ENCODE data around the gene DCTN4. TPM values are rescaled to one million over a fixed set of nuclear protein-coding genes. Genes with fewer than 3 reads are reported as not detected.

DCTN4 gene
- total RNA-seq, 1 donor from 2014 or later: 83.3 TPM

GRCh38 chr5:150672237-150672883 lies 86.5 kb downstream of the DCTN4 start:
- TF ChIP-seq CTCF (conservative IDR thresholded peaks at IDR 0.05): no peak
- peak overlapping the region; percentile 84 for H3K4me3 Mint-ChIP-seq
- no peaks in the 10 kb centered on the region for H3K36me3 Mint-ChIP-seq (ENCODE audit: low read depth)
- no peaks in the 10 kb centered on the region for H3K9me3 Mint-ChIP-seq
- H3K4me1 Mint-ChIP-seq: no peaks in the 10 kb centered on the region
- H3K27me3 Mint-ChIP-seq (ENCODE audit: low read depth): peaks cover 49% of the 10 kb centered on the region
- DNase-seq (ENCODE audit: low read depth, low spot score): peak; percentile 35
- no peak overlapping the region for H3K27ac Mint-ChIP-seq (ENCODE audit: unreplicated experiment)

- no peak for DNase-seq (ENCODE audit: low read depth, low spot score)
- no peak for TF ChIP-seq CTCF (conservative IDR thresholded peaks at IDR 0.05)
- H3K36me3 Mint-ChIP-seq (ENCODE audit: low read depth): no peaks in the 10 kb centered on the region
- H3K4me1 Mint-ChIP-seq: no peaks in the 10 kb centered on the region
- peak overlapping the region; percentile 84 for H3K4me3 Mint-ChIP-seq
- no peak overlapping the region for H3K27ac Mint-ChIP-seq (ENCODE audit: unreplicated experiment)
- H3K27me3 Mint-ChIP-seq (ENCODE audit: low read depth): peaks cover 49% of the 10 kb centered on the region
- H3K9me3 Mint-ChIP-seq: no peaks in the 10 kb centered on the region
Measured at GRCh38 chr5:150671509-150672236, 87.1 kb downstream of the DCTN4 start.

DNA sequence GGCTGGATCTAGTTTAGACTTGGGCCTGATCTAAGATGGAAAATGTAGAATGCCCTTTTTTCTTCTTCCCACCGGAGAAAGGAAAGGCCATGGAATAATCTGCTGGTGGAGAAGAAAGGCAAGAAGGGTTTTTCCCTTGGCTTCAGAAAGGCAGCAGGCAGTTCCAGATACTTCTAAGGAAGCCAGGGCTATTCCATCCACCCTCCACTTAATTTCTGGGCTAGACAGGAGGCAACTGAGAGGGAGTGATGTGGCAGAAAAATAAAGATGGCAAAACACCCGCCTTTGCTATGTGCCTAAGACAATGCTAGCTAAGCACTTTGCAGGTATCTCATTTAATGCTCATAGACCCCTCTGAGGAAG lies 87.9 kb downstream of the DCTN4 start:
- Mint-ChIP-seq H3K27ac (ENCODE audit: unreplicated experiment) (no peak overlapping the region), H3K36me3 (ENCODE audit: low read depth) (no peaks in the 10 kb centered on the region), H3K9me3 (no peaks in the 10 kb centered on the region), H3K4me3 (peak overlapping the region; percentile 82), H3K4me1 (no peaks in the 10 kb centered on the region), H3K27me3 (ENCODE audit: low read depth) (peaks cover 47% of the 10 kb centered on the region)
- TF ChIP-seq CTCF (conservative IDR thresholded peaks at IDR 0.05): no peak
- DNase-seq (ENCODE audit: low read depth, low spot score): no peak

DNA sequence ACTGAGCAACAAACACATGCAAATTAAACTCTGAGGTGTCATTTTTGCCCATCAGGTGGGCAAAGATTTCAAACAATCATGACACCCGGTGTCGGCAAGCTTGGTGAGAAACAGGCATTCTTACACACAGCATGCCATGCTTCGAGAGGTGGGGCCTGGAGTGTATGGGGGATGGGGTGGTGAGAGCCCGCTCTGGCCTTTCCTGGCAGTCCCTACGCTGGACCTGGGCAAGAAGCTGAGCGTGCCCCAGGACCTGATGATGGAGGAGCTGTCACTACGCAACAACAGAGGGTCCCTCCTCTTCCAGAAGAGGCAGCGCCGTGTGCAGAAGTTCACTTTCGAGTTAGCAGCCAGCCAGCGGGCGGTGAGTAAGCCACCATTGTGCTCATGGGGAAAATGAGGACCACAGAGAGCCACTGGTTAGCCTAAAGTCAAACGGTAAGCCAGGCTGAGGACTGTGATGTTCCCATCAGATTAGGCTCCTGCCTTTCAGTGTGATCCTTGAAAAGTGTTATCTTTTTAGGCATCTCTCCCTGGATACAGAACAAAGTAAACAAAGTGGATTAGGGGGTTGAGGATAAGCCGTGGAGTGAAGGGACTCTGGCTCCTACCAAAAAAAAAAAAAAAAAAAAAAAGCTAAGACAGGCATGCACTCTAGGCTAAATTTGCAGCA lies 88.4 kb downstream of the DCTN4 start:
- Mint-ChIP-seq H3K9me3 (no peaks in the 10 kb centered on the region), H3K27me3 (ENCODE audit: low read depth) (peaks cover 45% of the 10 kb centered on the region), H3K36me3 (ENCODE audit: low read depth) (no peaks in the 10 kb centered on the region), H3K4me1 (no peaks in the 10 kb centered on the region), H3K27ac (ENCODE audit: unreplicated experiment) (no peak overlapping the region), H3K4me3 (peak overlapping the region; percentile 82)
- no peak for TF ChIP-seq CTCF (conservative IDR thresholded peaks at IDR 0.05)
- no peak for DNase-seq (ENCODE audit: low read depth, low spot score)

GRCh38 chr5:150665044-150665443 lies 93.8 kb downstream of the DCTN4 start:
- Mint-ChIP-seq H3K27ac (ENCODE audit: unreplicated experiment) (no peak overlapping the region), H3K36me3 (ENCODE audit: low read depth) (no peaks in the 10 kb centered on the region), H3K9me3 (no peaks in the 10 kb centered on the region), H3K4me3 (no peak overlapping the region), H3K4me1 (peaks cover 5% of the 10 kb centered on the region), H3K27me3 (ENCODE audit: low read depth) (peaks cover 37% of the 10 kb centered on the region)
- TF ChIP-seq CTCF (conservative IDR thresholded peaks at IDR 0.05): no peak
- no peak for DNase-seq (ENCODE audit: low read depth, low spot score)

All from neural crest cell (in vitro differentiated cells).